A673 (cell line): ENCODE measurements around the gene GPRC5C. TPM values are rescaled to one million over a fixed set of nuclear protein-coding genes. Genes with fewer than 3 reads are reported as not detected.

Experiments used
- BruUV-seq: library from RNA; stranded (reverse); fragments of 400-500 nt; replicated peaks from 2 replicates; lab custom pipeline; 2021; lab: Mats Ljungman, UMichigan
- CTCF ChIA-PET: fragments of 300-600 bp; sonication (Branson Sonifier 250); formaldehyde crosslinking; loops from one replicate; lab custom pipeline; 2022; ENCODE audit warnings: antibody characterized with exemption; lab: Charles Lee
- POLR2A ChIA-PET: fragments of 300-600 bp; sonication (Branson Sonifier 250); formaldehyde crosslinking; loops from one replicate; lab custom pipeline; 2022; ENCODE audit warnings: antibody characterized with exemption; ENCODE audit not compliant: low non-redundant PET; lab: Charles Lee
- DNase-seq: peaks from one replicate; pipeline ENCODE4 v3.0.0-alpha.2; 2015; ENCODE audit warnings: low spot score
- H3K27ac ChIP-seq: fragments of 200-600 bp; sonication (generic); 2 replicates; pipeline ENCODE4 v1.5.1; 2016; ENCODE audit warnings: mixed run types, low read depth, mild to moderate bottlenecking, mixed read lengths, antibody characterized with exemption, low read length; ENCODE audit not compliant: poor library complexity, severe bottlenecking
- H3K27me3 ChIP-seq: fragments of 200-600 bp; sonication (generic); replicated peaks from 2 replicates; pipeline ENCODE4 v1.6.1; 2017; ENCODE audit warnings: mixed run types, low read depth, mild to moderate bottlenecking, mixed read lengths, antibody characterized with exemption, low read length; ENCODE audit not compliant: insufficient read depth, poor library complexity
- H3K36me3 ChIP-seq: fragments of 200-600 bp; sonication (generic); 2 replicates; pipeline ENCODE4 v1.6.1; 2016; ENCODE audit warnings: mixed run types, mild to moderate bottlenecking, mixed read lengths, antibody characterized with exemption, low read length; ENCODE audit not compliant: insufficient read depth, poor library complexity, severe bottlenecking
- H3K4me1 ChIP-seq: fragments of 200-600 bp; sonication (generic); 2 replicates; pipeline ENCODE4 v1.6.1; 2017; ENCODE audit warnings: mixed run types, mild to moderate bottlenecking, mixed read lengths, antibody characterized with exemption, low read length; ENCODE audit not compliant: insufficient read depth, poor library complexity, severe bottlenecking
- H3K4me3 ChIP-seq: fragments of 200-600 bp; sonication (generic); 2 replicates; pipeline ENCODE4 v1.5.1; 2016; ENCODE audit warnings: low read depth, mixed run types, mild to moderate bottlenecking, mixed read lengths, low read length; ENCODE audit not compliant: poor library complexity, severe bottlenecking
- H3K9me3 ChIP-seq: fragments of 200-600 bp; sonication (generic); 2 replicates; pipeline ENCODE4 v1.6.1; 2016; ENCODE audit warnings: mixed run types, low read depth, mild to moderate bottlenecking, mixed read lengths, antibody characterized with exemption, low read length; ENCODE audit not compliant: poor library complexity, severe bottlenecking
- EZH2 ChIP-seq: fragments of 200-600 bp; sonication (generic); IDR thresholded peaks from 2 replicates; pipeline ENCODE4 v1.6.1; 2017; ENCODE audit warnings: borderline replicate concordance, low read depth, mild to moderate bottlenecking, mixed read lengths, antibody characterized with exemption, low read length; ENCODE audit not compliant: poor library complexity, severe bottlenecking
- intact Hi-C: fragments of 100-400 bp; cut with micrococcal nuclease; formaldehyde crosslinking; loops from one replicate; pipeline ENCODE4 v1.10.0; 2022; ENCODE audit not compliant: unreplicated experiment
- total RNA-seq: library from RNA; stranded (reverse); gene quantifications from 2 replicates; pipeline ENCODE4 v1.2.3, GENCODE V29; 2021
- TF ChIP-seq, protein P1 (sequence below): fragments of 300-800, 200-600 bp; sonication (generic); conservative IDR thresholded peaks from 2 replicates; pipeline ENCODE4 v1.5.1; 2017; ENCODE audit warnings: low read depth, mild to moderate bottlenecking, antibody characterized with exemption, low read length, moderate library complexity, mixed read lengths

Gene GPRC5C
- total RNA-seq, 1 experiment from 2014 or later, result not detected

DNA sequence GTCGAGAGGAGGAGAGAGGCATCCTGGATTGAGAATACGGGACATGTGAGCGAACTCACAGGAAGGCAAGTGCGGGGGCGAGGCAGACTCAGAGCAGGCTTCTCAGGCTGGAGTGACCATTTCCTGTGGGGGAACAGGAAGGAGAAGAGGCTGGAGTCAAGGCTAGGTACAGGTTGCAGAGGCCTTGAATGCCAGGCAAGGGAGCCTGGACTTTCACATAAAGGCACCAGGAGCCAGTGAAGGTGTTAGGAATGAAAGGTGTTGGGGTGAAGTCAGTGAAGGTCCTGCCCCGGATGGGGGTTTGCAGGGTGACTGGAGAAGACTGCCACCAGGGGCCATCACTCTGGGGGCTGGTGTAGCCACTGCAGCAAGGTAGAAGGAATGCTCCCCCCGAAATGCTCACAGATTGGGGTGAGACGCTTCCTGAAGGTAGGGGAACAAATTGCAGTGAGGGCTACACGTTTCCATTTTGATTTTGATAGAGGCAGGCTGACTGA is 5.3 kb upstream of the GPRC5C start:
- ChIA-PET CTCF (no interaction called here), POLR2A (no interaction called here)
- DNase-seq, result no peak
- intact Hi-C loops, result no loop called here
- Histone ChIP-seq H3K4me1 (peaks cover 11% of the 10 kb centered on the region), H3K27ac (no peak overlapping the region), H3K9me3 (no peaks in the 10 kb centered on the region), H3K4me3 (no peak overlapping the region), H3K36me3 (no peaks in the 10 kb centered on the region), H3K27me3 (peaks cover 22% of the 10 kb centered on the region)
- no TSS peak for BruUV-seq
- TF ChIP-seq, protein P1, sequence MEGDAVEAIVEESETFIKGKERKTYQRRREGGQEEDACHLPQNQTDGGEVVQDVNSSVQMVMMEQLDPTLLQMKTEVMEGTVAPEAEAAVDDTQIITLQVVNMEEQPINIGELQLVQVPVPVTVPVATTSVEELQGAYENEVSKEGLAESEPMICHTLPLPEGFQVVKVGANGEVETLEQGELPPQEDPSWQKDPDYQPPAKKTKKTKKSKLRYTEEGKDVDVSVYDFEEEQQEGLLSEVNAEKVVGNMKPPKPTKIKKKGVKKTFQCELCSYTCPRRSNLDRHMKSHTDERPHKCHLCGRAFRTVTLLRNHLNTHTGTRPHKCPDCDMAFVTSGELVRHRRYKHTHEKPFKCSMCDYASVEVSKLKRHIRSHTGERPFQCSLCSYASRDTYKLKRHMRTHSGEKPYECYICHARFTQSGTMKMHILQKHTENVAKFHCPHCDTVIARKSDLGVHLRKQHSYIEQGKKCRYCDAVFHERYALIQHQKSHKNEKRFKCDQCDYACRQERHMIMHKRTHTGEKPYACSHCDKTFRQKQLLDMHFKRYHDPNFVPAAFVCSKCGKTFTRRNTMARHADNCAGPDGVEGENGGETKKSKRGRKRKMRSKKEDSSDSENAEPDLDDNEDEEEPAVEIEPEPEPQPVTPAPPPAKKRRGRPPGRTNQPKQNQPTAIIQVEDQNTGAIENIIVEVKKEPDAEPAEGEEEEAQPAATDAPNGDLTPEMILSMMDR, result no peak
- no peak for TF ChIP-seq EZH2

DNA sequence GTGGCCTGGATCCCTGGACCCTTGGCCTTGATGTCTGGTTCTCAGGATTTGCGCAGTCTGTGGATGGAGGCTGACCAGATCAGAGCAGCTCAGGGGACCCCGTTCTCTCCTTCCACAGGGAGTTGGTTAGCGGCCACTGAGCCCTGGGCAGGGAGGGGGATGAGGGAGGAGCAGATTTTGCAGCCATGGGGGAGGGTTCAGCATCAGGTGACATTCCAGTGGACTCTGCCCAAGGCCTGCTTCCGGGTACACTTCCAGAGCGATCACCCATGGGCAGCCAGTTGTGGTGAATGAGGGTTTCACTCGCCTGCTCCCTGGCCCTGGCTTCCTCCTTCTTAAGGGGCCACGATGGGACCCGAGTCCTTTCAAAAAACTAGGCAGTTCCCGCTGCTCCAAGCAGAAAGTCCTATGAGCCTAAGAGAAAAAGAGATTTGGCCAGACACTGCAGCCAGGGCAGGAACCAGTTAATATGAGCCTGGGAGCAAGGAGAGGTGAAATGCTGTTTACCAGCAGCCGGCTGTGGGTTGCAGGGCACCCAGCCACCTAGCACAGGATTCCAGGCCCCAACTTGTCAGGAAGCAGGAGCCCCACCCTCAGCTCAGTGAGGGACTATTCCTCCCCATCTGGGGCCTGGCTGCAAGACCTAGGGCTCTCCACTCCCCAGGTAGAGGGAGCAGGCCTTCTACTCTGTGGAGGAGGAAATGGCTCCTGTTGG is 4.7 kb upstream of the GPRC5C start:
- POLR2A ChIA-PET, result no interaction called here
- CTCF ChIA-PET, result no interaction called here

DNA sequence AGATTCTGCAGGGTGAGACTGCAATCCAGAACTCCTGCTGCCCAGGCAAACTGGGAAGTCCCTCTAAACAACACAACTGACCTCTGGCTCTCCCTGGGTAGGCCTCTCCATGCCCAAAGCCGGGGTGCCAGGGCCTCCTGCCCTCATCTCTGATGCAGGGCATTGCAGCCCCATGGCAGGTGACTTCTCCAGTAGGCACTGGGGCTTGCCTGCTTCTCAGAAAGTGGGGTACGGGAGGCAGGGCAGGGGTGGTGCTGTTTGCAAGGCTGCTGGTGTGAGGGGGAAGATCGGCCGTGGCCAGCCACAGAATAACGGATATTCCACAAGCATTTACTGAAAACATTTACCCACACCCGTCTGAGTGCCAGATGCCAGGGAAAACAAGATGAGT is 4.1 kb upstream of the GPRC5C start:
- intact Hi-C loops, result no loop called here
- POLR2A ChIA-PET, result no interaction called here
- BruUV-seq, result no TSS peak
- no peak for DNase-seq
- CTCF ChIA-PET, result no interaction called here
- H3K9me3 ChIP-seq, result no peaks in the 10 kb centered on the region
- H3K27ac ChIP-seq, result no peak overlapping the region
- peaks cover 33% of the 10 kb centered on the region for H3K27me3 ChIP-seq
- no peaks in the 10 kb centered on the region for H3K36me3 ChIP-seq
- no peak for TF ChIP-seq EZH2
- TF ChIP-seq, protein P1, result no peak
- no peak overlapping the region for H3K4me3 ChIP-seq
- H3K4me1 ChIP-seq, result peaks cover 14% of the 10 kb centered on the region

More for the DNA sequence above, 4.7 kb upstream of the GPRC5C start:
- Histone ChIP-seq H3K36me3 (no peaks in the 10 kb centered on the region), H3K4me1 (peaks cover 14% of the 10 kb centered on the region), H3K9me3 (no peaks in the 10 kb centered on the region), H3K4me3 (no peak overlapping the region), H3K27me3 (peaks cover 28% of the 10 kb centered on the region), H3K27ac (no peak overlapping the region)
- intact Hi-C loops, result no loop called here
- no TSS peak for BruUV-seq
- DNase-seq, result no peak
- TF ChIP-seq, protein P1, result no peak
- TF ChIP-seq EZH2, result no peak
